COR-L47 (cell line): ENCODE measurements around the gene FZD2.

Experiments used
- DNase-seq: peaks from one replicate; lab custom pipeline; 2025; lab: John Stamatoyannopoulos, UW

FZD2 gene

GRCh38 chr17:44607836-44608690 is 50.8 kb downstream of the FZD2 start:
- peak; percentile 94 for DNase-seq

- peak; percentile 93 for DNase-seq
These were observed 51.6 kb downstream of the FZD2 start for GRCh38 chr17:44608727-44609435.

GRCh38 chr17:44610331-44610730 is 53.0 kb downstream of the FZD2 start:
- no peak for DNase-seq
